Nephron progenitor cell (in vitro differentiated cells): ENCODE results near the gene RCBTB1.
A peak's percentile ranks its signal among the peaks of the same experiment; 100 is the strongest.
"Not testable (repeated sequence)": the region's sequence is repeated elsewhere in the genome, so short reads cannot be mapped to it uniquely, and the experiment has no call there.

Experiments
- DNase-seq: peaks from one replicate; pipeline ENCODE4 v3.0.0; 2021
- H3K27ac Mint-ChIP-seq: 2 replicates; pipeline ENCODE4 v1.8.0; 2021; ENCODE audit warnings: mild to moderate bottlenecking, moderate library complexity, mixed read lengths
- H3K27me3 Mint-ChIP-seq: 2 replicates; pipeline ENCODE4 v1.8.0; 2021; ENCODE audit warnings: mild to moderate bottlenecking, low read depth, mixed read lengths; ENCODE audit not compliant: poor library complexity
- H3K36me3 Mint-ChIP-seq: 2 replicates; pipeline ENCODE4 v1.8.0; 2021; ENCODE audit warnings: low read depth, mixed read lengths
- H3K4me1 Mint-ChIP-seq: 2 replicates; pipeline ENCODE4 v1.8.0; 2021; ENCODE audit warnings: mixed read lengths
- H3K4me3 Mint-ChIP-seq: 2 replicates; pipeline ENCODE4 v1.8.0; 2021; ENCODE audit warnings: mild to moderate bottlenecking, moderate library complexity, mixed read lengths
- H3K9me3 Mint-ChIP-seq: 2 replicates; pipeline ENCODE4 v1.8.0; 2021; ENCODE audit warnings: mild to moderate bottlenecking, moderate library complexity, mixed read lengths
- TF ChIP-seq, protein P1 (sequence below): fragments of 200-600 bp; sonication (generic); IDR thresholded peaks from 2 replicates; pipeline ENCODE4 v1.5.0; 2021; ENCODE audit warnings: antibody characterized with exemption

RCBTB1 gene

DNA sequence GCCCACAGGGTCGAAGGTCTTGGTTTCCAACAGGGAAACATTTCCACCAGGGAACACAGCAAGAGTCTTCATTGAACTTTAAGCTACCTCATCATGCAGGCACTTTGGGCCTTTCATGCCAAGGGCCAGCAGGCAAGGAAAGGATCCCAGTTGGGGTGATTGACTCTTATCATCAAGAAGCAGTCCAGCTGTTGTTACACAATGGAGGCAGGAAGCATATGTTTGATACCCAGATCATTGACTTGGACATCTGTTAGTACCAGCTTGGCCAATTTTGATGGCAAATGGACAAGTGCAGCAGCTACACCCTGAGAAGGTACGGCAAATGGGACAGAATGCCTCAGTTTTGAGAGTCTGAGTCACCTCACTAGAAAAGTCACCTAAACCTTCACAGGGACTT is 10.9 kb upstream of the RCBTB1 start:
- H3K9me3 Mint-ChIP-seq: peaks cover 19% of the 10 kb centered on the region
- no peak overlapping the region for H3K27ac Mint-ChIP-seq
- H3K4me1 Mint-ChIP-seq: no peaks in the 10 kb centered on the region
- DNase-seq: no peak
- H3K4me3 Mint-ChIP-seq: no peak overlapping the region
- no peaks in the 10 kb centered on the region for H3K36me3 Mint-ChIP-seq
- peaks cover 8% of the 10 kb centered on the region for H3K27me3 Mint-ChIP-seq
- TF ChIP-seq, protein P1, sequence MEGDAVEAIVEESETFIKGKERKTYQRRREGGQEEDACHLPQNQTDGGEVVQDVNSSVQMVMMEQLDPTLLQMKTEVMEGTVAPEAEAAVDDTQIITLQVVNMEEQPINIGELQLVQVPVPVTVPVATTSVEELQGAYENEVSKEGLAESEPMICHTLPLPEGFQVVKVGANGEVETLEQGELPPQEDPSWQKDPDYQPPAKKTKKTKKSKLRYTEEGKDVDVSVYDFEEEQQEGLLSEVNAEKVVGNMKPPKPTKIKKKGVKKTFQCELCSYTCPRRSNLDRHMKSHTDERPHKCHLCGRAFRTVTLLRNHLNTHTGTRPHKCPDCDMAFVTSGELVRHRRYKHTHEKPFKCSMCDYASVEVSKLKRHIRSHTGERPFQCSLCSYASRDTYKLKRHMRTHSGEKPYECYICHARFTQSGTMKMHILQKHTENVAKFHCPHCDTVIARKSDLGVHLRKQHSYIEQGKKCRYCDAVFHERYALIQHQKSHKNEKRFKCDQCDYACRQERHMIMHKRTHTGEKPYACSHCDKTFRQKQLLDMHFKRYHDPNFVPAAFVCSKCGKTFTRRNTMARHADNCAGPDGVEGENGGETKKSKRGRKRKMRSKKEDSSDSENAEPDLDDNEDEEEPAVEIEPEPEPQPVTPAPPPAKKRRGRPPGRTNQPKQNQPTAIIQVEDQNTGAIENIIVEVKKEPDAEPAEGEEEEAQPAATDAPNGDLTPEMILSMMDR: no peak

DNA sequence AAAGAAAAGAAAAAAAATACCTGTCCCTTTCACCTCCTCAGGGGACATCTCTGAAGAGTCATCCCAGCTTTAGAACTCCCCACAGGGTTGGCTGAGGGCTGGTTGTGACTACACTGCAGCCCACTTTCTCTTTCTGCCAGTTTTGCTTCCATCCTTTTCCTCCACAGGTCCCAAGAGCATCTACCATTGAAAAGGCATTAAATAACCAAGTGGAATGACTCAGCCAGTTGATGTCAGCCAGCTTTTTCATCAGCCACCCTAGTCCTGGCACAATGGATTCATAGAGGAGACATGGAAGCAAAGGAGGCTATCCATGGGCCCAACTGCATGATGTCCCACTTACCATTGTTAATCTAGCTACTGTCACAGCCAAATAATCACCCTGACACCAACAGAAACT is 9.2 kb upstream of the RCBTB1 start:
- no peaks in the 10 kb centered on the region for H3K4me1 Mint-ChIP-seq
- peaks cover 25% of the 10 kb centered on the region for H3K9me3 Mint-ChIP-seq
- DNase-seq: no peak
- TF ChIP-seq, protein P1: no peak
- H3K36me3 Mint-ChIP-seq: no peaks in the 10 kb centered on the region
- H3K27ac Mint-ChIP-seq: no peak overlapping the region
- H3K27me3 Mint-ChIP-seq: peaks cover 8% of the 10 kb centered on the region
- H3K4me3 Mint-ChIP-seq: no peak overlapping the region

DNA sequence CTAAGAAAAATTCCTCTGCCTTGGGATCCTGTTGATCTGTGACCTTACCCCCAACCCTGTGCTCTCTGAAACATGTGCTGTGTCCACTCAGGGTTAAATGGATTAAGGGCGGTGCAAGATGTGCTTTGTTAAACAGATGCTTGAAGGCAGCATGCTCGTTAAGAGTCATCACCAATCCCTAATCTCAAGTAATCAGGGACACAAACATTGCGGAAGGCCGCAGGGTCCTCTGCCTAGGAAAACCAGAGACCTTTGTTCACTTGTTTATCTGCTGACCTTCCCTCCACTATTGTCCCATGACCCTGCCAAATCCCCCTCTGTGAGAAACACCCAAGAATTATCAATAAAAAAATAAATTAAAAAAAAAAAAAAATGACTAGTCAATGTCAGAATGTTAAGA is 8.5 kb upstream of the RCBTB1 start:
- H3K27ac Mint-ChIP-seq, H3K4me1 Mint-ChIP-seq, H3K36me3 Mint-ChIP-seq, H3K4me3 Mint-ChIP-seq, DNase-seq: not testable (repeated sequence)
- Mint-ChIP-seq H3K27me3 (peaks cover 11% of the 10 kb centered on the region), H3K9me3 (peaks cover 27% of the 10 kb centered on the region)

DNA sequence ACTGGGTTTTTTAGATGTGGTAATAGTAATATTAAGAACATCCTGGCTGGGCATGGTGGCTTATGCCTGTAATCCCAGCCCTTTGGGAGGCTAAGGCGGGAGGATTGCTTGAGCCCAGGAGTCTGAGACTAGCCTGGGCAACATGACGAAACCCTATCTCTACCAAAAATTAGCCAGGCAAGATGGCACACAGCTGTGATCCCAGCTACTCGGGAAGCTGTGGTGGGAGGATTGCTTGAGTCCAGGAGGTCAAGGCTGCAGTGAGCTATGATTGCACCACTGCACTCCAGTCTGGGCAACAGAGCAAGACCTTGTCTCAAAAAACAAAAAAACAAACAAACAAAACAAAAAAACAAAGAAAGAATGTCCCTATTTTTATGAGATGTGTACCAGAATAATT is 5.4 kb upstream of the RCBTB1 start:
- not testable (repeated sequence) for H3K36me3 Mint-ChIP-seq, H3K27ac Mint-ChIP-seq, H3K4me3 Mint-ChIP-seq, DNase-seq
- H3K4me1 Mint-ChIP-seq: peaks cover 18% of the 10 kb centered on the region
- peaks cover 15% of the 10 kb centered on the region for H3K27me3 Mint-ChIP-seq
- H3K9me3 Mint-ChIP-seq: peaks cover 27% of the 10 kb centered on the region

DNA sequence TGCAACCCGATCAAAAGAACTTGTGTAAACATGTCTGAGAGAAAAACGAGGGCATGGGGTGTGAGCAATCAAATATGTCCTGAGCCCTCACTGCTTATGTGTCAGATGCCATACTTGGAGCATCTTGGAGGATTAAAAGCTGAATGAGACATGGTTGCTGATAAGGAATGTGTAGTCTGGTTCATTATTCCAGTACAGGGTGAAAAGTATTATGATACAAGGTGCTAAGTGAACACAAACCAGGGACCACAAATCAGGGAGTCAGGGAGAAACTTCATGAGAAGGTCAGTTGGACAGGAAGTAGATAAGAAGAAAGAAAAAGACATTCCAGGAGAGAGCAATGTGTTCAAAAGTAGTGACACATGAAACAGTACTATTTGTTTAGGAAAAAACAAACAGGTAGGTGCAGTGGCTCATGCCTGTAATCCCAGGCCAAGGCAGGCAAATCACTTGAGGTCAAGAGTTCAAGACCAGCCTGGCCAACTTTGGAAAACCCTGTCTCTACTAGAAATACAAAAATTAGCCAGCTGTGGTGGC is 2.0 kb upstream of the RCBTB1 start:
- no peak overlapping the region for H3K4me3 Mint-ChIP-seq
- peaks cover 17% of the 10 kb centered on the region for H3K9me3 Mint-ChIP-seq
- H3K4me1 Mint-ChIP-seq: peaks cover 41% of the 10 kb centered on the region
- DNase-seq: no peak
- TF ChIP-seq, protein P1: no peak
- H3K27me3 Mint-ChIP-seq: peaks cover 11% of the 10 kb centered on the region
- H3K27ac Mint-ChIP-seq: no peak overlapping the region
- H3K36me3 Mint-ChIP-seq: peaks cover 9% of the 10 kb centered on the region

DNA sequence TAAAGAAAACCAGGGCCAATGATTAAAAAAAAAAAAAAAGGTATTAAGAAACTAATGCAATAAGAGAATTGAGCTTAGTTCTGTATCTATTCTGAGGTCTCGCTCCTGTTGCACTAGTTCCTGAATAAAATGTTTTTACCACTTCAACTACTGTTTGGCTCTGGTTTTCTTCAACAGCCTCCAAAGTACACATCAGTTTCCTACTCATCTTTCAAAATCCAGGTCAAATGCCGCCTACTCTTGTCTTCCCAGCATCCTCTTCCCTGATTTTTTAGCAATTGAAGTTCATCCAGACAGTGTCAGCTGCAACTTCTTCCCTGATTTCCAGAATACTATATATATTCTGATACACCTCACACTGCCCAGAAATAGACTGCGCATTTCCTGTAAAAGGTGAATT is 1.4 kb upstream of the RCBTB1 start:
- no peak for DNase-seq
- H3K4me3 Mint-ChIP-seq: peak overlapping the region; percentile 85
- no peak overlapping the region for H3K27ac Mint-ChIP-seq
- peaks cover 11% of the 10 kb centered on the region for H3K27me3 Mint-ChIP-seq
- H3K36me3 Mint-ChIP-seq: peaks cover 12% of the 10 kb centered on the region
- peaks cover 14% of the 10 kb centered on the region for H3K9me3 Mint-ChIP-seq
- H3K4me1 Mint-ChIP-seq: peaks cover 41% of the 10 kb centered on the region
- TF ChIP-seq, protein P1: no peak

DNA sequence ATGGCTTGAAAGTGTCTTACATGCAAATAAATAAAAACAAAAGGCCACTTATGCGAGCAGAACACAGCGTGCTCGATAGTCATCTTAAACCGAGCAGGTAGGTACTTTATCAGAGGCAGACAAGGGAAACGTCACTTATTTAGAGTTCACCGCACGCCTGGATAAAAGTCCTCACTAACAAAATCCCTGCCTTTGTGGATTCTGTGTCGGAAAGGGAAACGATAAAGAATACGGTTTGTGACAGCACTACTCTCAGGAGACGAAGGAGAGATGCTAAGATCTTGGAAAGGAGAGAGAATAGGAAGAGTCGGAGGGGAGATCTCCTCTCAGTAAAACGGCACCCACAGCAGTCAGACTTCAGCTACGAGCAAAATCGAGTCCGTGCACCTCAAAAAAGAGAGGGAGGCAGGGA is 581 bp downstream of the RCBTB1 start:
- Mint-ChIP-seq H3K9me3 (peaks cover 3% of the 10 kb centered on the region), H3K36me3 (peaks cover 31% of the 10 kb centered on the region), H3K4me3 (peak overlapping the region; percentile 95), H3K4me1 (peaks cover 41% of the 10 kb centered on the region), H3K27ac (no peak overlapping the region), H3K27me3 (peaks cover 10% of the 10 kb centered on the region)
- DNase-seq: no peak
- TF ChIP-seq, protein P1: no peak
